Measurements from ENCODE around the gene ZHX3.
"Not testable (repeated sequence)": the region's sequence is repeated elsewhere in the genome, so short reads cannot be mapped to it uniquely, and the experiment has no call there.

The ZHX3 gene

DNA sequence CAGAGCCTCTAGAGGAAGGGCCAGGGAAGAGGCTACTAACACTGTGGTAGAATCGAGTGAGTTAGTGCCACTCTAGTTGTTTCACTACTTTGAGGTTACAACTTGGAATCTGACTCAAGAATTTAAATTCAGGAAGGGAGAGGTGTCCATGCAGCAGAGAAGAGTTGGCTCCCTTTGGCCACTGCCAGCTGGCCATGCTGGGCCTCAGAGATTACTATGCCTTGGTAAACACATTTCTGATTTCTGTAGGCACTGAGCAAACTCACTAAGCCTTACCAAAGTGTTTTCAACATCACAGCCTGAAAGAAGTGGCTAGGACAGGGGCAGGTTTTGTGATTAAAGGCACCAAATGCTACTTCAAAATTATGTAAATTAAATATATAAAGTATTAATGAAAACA lies 61.9 kb downstream of the ZHX3 start:
- DNase-seq, result no peak

DNA sequence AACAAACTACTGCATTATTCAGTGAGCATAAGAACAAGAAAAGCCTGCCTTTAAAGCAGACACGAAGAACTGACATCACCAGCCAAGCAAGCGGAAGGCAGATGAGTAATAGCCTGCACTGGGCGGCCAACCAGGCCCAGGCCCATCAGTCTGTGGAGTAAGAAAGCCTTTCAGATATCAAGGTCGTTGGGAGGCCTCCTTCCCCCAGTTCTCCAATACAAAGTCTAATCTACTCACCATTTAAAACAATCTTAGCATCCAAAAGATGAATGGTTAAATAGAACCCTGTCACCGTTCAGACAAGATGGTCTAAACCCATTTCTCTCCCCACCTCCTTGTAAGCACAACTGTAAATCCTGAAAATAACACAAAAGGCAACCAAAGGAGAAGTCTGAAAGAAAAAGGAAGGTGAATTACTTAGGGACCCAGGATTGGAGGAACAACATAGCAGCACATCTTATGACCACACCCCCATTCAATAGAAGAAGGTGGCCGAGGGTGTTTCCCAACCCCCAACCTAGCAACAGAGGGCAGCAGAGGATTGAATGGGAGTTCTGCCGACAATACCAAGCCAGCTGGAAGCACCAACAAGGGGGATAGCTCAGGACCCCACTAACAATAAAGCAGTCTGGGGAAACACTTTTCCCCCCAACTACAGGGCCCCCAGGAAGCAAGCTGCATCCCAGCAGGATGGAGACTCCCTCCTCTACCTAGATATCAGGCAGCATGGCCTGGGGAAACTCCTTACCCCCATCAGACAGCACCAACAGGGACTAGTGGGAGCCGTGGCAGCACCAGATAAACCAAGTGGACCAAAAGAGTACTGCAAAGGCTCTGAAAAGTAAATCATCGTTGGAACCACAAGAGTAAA lies 67.9 kb downstream of the ZHX3 start:
- no peak for DNase-seq

DNA sequence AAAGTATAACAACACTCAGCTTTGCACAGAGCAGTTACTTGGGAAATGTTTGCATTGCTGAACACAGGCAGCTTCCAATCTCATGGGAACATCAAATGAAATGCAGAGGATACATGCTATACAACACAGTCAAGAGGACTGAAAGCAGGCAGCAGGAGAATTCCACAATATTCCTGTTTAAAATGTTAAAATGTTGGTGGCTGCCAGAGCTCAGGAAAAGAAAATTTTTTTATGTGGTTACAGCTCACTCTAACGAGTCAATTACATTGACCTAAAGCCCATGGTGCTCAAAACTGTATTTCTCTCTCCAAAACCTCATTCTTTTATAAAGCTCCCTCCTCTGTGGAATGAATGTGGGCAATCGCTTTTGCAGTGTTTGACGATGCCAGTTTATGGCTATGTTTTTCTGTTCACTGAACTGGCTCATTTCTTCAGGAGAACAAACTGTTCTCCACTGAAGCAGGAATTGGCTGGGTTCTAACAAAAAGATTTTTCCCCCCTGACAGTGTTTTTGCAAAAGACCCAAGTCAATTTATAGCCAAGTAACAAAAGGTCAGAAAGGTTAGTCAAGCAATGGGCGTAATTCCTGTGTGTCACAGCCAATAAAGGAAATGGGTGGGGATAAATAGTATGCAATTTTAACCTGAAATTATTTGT lies 69.0 kb downstream of the ZHX3 start:
- DNase-seq, result no peak

DNA sequence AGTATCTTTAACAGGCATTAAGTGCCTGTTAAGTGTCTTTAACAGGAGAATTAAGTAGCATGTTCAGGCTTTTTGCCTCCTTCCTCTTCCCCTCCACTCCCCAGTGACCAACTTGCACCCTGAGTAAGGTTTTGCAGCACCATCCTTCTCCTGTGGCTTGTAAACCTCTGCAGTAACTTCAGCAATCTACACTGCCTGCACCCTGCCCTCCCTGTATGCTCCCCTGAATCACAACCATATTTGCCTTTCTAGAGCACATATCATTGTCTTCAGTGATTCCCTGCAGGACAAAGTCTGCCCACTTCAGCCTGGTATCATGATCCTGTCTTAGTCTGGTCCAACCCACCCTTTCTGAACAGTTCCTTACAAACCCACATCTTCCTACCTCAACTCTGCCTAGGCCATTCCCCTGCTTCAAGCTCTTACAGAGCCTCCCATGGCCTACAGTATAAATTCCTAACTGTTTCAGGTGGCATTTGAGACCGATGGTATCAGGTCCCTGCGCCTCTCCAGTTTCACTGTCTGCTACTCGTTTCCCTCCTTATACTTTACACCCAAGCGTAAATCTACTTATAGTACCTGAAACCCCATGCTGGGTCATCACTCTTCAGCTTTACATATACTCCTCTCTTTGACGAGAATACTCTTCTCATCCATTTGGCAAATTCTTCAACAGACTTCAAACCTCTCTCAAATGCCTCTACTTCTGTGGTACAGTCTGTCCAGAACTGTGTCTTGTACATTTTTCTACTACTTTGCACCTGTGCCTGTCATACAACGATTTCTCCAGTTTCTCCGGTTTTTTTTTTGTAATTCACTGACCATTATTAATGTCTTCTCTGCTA lies 69.8 kb downstream of the ZHX3 start:
- no peak for DNase-seq

DNA sequence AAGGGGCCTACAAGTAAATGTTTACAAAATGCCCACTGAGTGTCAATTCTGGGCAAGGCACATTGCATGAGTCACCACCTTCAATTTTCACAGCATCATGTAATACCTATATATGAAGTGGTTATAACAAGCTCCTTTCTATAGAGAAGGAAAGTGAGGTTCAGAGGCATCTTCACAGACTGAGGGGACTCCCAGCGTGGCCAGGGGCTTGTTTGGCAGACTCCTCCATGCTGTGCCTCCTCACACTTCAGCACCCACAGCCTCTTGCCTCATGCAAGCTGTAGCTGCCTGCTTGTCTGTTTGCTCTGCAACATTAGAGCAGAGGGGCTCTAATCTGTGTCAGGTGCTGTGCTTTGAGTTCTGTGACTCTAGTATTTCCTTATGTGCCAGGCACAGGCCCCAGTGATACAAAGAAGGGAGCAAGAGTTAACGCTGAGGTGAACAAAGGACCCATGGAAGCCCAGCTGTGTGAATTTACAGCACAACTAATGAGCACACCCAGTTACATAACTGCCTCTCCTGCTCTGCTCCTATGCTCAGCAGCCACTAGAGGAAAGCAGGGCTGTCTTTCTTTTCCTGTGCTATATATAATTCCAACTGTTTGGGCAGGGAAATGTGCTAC lies 72.3 kb downstream of the ZHX3 start:
- DNase-seq, result peak in 1 of 2 experiments; percentile 44

DNA sequence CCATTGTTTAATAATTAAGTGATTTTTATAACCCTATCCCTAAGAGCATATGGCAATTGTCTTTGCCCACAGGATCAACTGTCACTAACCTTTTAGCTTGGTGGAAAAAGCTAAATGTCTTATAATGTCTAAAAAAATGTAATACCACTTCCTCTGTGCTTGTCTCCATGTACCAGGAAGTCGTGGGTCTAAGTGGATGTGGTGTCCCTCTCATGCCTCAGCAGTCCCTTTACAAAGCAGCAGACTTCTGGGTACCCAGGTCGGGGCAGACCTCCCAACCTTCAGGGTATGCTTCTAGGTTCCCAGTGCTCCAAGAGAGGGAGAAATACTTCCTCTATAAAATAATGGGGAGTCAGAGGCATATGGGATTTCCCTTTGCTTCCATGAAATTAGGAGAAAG lies 74.7 kb downstream of the ZHX3 start:
- DNase-seq, result no peak

DNA sequence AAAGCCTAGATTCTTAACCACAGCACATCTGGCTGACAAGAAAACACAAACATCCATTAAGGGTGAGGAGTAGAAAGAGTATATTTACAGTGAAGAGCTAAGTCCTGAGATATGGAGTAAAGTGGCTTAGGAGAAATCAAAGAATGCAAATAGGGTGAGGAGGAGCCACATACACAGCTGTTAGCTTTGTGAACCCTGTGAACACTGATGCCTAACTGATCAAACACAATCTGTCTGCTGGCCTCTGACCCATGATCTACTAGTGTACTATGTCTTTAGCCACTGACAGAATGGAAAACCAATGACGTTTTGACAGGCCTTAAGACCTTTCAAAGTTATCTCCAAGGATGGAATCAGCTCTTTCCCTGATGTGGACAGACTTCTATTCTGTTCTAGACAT lies 75.2 kb downstream of the ZHX3 start:
- DNase-seq, result no peak

DNA sequence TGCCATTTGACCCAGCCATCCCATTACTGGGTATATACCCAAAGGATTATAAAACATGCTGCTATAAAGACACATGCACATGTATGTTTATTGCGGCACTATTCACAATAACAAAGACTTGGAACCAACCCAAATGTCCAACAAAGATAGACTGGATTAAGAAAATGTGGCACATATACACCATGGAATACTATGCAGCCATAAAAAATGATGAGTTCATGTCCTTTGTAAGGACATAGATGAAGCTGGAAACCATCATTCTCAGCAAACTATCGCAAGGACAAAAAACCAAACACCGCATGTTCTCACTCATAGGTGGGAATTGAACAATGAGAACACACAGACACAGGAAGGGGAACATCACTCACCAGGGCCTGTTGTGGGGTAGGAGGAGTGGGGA lies 80.3 kb downstream of the ZHX3 start:
- not testable (repeated sequence) for DNase-seq

DNA sequence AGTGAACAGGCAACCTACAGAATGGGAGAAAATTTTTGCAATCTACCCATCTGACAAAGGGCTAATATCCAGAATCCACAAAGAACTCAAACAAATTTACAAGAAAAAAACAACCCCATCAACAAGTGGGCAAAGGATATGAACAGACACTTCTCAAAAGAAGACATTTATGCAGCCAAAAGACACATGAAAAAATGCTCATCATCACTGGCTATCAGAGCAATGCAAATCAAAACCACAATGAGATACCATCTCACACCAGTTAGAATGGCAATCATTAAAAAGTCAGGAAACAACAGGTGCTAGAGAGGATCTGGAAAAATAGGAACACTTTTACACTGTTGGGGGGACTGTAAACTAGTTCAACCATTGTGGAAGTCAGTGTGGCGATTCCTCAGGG lies 80.7 kb downstream of the ZHX3 start:
- not testable (repeated sequence) for DNase-seq

DNA sequence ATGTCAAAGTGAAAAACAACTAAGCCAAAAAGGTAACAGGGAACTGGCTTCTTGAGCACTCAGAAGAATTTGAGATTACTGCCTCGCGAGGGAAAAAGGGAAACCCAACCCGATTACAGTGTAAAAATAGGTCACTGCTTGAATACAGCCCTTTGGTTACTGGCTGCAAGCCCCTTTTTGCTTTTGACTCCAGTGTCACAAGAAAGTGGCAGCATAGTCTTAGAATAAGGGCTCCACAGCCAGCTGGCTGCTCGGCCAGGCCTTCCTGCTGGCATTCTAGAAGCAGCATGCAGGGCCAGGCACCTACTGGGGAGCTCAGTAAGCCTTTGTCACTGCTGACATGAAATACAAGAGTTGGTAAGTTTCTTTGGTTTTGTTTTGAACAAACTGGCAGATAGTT lies 83.0 kb downstream of the ZHX3 start:
- DNase-seq, result no peak

DNA sequence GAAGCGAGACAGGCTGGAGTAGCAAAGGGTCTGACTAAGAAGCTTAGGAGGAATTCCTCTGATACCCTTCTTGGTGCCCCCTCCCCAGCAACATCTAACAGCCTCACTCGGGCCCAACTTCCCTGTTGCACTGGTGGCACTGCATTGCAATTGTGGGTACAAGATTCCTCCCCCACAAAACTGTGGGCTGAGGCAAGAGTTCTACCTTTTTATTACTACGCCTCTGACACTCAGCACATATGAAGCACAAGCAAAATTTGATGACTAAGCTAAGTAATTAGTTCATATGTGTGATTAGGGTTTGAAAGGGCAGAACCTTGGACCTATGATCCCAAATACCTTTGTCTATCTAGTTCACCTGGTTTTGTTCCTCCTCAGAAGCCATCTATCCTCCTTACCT lies 83.5 kb downstream of the ZHX3 start:
- DNase-seq, result no peak

DNA sequence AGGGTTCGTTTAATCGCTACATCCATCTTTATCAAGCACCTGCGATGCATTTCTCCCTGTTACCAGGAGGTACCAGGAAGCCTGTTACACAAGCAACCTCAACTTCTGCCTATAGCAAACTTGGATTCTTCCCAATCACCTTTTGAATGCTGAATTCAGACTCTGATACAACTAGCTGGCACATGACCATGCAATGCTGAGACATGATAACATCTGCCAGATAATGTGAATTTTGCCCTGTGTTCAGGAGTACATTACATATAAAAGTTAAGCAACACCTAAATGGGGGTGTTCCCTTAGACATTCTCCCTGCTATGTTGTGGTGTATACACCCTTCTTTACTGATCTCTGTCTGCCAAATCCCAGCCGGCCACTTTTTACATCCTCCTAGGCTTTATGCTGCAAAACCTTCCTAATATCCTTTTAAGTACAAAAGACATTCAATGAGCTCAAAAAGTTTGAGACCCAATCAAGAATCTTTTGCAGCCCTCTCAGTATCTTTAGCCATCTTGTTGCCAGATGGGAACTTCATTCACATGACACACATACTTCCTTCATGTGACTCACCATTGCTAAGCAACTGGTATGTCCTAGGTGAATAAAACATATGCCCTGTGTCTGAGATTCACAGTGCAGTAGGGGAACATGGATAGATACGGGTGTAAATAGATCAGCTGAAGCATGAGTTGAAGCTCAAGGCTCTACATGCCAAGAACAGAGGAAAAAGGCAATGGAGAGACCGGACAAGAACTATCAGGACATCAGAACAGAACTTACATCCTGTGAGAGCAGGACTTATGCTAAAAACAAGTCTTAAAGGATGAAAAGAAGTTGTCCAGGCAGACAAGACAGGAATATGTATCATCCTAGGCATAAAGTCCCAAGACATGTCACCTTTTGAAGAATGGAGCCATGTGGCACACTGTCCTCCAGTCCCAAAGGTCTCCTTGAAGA lies 84.3 kb downstream of the ZHX3 start:
- no peak for DNase-seq

DNA sequence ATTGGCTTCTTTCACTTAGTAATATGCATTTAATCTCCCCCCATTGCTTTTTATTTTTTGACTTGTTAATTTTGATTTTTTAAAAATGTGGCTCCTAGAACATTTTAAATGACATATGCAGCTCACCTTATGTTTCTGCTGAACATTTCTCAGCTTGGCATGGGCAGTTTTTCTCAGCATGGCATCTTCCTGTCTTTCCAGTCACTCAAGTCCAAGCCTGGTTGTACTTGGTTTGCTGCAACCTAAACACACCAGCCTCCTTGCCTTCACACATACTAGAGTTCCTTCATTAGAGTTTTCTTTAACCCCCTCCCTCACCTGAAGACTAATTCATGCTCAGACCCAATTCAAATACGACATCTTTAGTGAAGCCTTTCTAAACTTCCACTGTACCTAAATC lies 86.4 kb downstream of the ZHX3 start:
- no peak for DNase-seq

DNA sequence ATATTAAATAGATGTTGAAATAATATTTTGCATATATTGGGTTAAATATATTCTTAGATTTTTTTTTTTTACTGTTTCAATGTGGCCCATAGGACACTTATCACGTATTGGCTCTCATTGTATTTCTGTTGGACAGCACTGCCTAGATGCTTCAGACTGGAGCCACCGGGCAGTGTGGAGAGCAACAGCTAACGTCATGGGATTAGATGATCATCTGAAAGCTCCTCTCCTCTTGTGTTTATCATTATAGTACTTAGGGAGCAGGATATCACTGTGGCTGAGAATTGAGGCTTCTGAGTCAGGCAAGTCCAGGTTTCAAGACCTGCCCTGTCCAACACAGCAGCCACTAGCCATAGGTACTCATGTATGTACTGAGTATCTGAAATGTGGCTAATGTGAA lies 87.4 kb downstream of the ZHX3 start:
- no peak for DNase-seq

DNA sequence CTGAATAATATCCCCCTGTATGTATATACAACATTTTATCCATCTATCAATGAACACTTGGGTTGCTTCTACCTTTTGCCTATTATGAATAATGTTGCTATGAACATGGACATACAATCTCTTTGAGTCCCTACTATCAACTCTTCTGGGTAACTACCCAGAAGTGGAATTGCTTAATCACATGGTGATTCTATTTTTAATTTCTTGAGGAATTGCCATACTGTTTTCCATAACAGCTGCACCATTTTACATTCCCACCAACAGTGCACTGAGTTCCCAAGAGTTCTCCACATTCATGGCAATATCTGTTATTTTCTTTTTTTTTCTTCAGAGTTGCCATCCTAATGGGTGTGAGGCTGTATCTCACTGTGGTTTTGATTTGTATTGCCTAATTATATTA lies 88.3 kb downstream of the ZHX3 start:
- DNase-seq, result no peak

DNA sequence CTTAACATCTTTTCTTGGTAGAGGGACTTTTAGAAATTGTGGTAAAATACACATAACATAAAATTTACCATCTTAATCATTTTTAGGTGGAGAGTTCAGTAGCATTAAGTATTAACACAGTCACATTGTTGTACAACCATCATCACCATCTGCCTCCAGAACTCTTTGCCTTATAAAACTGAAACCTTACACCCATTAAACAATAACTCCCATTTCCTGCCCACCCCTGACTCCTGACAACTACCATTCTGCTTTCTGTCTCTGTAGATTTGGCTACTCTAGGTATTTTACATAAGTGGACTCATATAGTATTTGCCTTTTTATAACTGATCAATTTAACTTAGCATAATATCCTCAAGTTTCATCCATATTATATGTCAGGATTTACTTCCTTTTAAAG lies 88.7 kb downstream of the ZHX3 start:
- no peak for DNase-seq

DNA sequence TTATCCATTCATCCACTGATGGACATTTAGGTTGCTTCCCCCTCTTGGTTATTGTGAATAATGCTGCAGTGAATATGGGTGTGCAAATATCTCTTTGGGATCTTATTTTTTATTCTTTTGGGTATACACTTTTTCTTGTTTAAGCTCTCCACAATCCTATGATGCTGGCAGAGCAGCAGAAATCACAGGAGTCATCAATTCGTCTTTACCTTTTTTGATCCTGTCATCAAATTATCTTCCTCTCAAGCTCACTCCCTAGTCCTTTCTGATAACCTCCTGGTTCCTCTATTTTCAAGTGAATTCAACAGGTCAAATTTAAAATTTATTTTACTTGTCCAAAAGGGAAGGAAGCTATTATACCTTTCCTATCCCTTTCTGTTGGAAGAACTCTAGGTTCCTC lies 91.1 kb downstream of the ZHX3 start:
- no peak for DNase-seq

DNA sequence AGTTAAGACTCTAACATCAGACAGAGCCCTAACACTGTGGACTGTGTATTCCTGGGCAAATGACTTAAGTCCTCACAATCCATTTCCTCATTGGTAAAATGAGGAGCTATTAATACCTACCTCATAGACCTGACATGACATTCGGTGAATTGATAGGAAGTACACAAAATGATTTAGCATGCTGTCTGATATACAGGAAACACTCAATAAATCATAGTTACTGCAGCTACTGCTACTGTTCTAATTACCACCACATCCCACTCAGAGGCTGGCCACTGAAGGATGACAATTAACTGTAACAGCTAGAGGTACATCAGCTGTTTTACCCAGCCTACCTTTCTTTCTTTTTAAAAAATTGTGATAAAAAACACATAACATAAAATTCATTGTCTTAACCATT lies 92.4 kb downstream of the ZHX3 start:
- DNase-seq, result no peak

DNA sequence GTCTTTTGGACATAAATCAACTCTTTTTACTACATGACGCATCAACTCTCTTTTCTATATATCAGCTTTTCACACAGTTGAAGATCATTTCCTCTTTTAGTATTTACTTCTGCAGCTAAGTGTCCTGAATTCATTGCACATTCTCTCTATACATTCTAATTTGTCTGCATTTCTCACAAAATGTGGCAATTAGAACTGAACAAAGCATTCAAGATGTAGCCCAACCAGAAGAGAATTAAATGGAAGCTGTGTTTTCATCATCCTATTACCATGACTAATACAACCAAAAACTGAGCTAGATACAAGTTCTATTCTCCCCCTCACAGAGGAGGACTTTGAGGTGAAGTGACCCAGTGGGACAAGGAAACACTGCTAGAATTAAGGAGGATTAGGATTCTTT lies 93.2 kb downstream of the ZHX3 start:
- DNase-seq, result no peak

DNA sequence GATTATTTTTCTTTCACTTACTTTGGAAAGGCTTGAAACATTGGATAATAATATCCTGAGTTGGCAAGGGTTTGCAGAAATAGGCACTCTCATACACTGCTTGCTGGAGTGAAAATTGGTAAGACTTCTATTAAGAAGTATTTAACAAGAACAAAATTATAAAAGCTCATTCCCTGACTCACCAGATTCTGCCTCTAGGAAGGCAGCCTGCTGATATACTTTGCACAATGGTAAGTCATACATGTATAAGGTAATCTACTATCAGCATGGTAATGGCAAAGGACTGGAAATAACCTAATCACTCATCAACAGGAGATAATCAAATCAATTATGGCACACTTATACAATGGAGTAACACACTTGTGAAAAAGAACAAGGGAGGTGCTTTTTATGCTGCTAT lies 94.4 kb downstream of the ZHX3 start:
- DNase-seq, result no peak

DNA sequence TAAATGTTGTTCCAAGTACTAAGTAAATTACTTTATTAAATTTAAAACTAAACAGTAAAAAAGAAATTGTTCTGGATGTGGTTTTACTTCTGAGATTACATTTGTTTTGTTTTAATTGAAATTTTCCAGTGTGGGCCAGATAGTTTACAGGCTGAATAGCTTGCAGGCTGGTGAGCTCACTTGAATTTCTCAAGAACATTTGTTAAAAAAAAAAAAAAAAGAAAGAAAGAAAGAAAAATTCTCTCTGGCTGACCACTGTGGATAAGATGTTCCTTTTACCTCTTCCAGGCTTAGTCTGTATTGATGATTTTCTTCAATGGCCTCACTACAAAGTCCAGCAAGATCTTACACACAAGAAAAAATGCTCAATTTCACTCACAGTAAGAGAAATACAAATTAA lies 94.8 kb downstream of the ZHX3 start:
- DNase-seq, result no peak

DNA sequence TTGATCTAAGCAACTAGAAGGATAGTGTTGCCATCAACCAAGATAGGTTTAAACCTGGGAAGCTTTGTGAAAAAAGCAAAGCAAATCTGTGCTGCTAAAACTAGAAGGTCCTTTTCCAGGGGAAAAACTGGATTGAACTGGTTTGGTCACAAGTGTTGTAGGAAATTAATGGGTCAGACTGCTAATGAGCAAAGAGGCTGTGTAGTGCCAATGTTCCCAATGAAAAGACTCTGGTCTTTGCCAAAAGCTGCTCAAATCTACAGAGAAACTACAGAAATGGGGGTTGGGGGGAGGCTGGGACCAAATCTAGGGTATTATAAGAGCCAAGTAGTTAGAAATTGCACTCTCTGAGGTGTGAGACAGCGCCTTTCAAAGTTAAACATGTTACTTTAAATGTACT lies 95.2 kb downstream of the ZHX3 start:
- DNase-seq, result no peak

Measured in NCI-H2081 (cell line).